ENCODE data around the gene AGPS. TPM values are rescaled to one million over a fixed set of nuclear protein-coding genes. Genes with fewer than 3 reads are reported as not detected.

Gene AGPS
- total RNA-seq, 1 donor from 2014 or later: 26.4 TPM

GRCh38 chr2:177533253-177533652 is 140.7 kb downstream of the AGPS start:
- TF ChIP-seq CTCF (IDR thresholded peaks at IDR 0.05; ENCODE audit: borderline replicate concordance): no peak
- DNase-seq: no peak
- intact Hi-C loops (cut with micrococcal nuclease): no loop called here
- Histone ChIP-seq H3K4me1 (no peaks in the 10 kb centered on the region), H3K36me3 (no peaks in the 10 kb centered on the region), H3K9me3 (replicated peaks) (no peaks in the 10 kb centered on the region), H3K27ac (replicated peaks) (no peak overlapping the region), H3K4me3 (no peak overlapping the region), H3K27me3 (ENCODE audit: low read depth) (no peaks in the 10 kb centered on the region)

DNA sequence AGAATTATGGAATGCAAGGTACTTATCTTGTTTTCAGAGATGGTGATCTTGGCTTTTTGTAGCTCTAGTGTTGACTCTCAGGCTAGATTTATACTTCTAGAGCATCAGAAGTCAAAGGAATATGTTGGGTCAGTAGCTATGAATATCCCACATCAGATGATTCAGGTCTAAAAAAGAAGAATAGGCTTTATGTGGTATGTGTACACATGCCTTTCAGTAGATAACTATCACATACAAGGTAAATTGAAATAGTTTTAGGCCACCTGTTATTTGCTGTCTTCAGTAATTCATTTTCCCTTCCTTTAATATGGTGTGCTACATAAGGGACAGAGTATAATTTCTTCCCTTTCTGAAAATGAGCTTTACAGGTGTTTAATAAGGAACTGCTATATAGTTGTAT is 142.4 kb downstream of the AGPS start:
- DNase-seq: no peak
- Histone ChIP-seq H3K27ac (replicated peaks) (no peak overlapping the region), H3K9me3 (replicated peaks) (no peaks in the 10 kb centered on the region), H3K4me3 (no peak overlapping the region), H3K36me3 (no peaks in the 10 kb centered on the region), H3K4me1 (no peaks in the 10 kb centered on the region), H3K27me3 (ENCODE audit: low read depth) (no peaks in the 10 kb centered on the region)
- TF ChIP-seq CTCF (IDR thresholded peaks at IDR 0.05; ENCODE audit: borderline replicate concordance): no peak
- intact Hi-C loops (cut with micrococcal nuclease): no loop called here

- DNase-seq: no peak
- H3K9me3 ChIP-seq (replicated peaks): no peaks in the 10 kb centered on the region
- H3K27ac ChIP-seq (replicated peaks): no peak overlapping the region
- intact Hi-C loops (cut with micrococcal nuclease): no loop called here
- no peaks in the 10 kb centered on the region for H3K36me3 ChIP-seq
- H3K4me1 ChIP-seq: no peaks in the 10 kb centered on the region
- no peaks in the 10 kb centered on the region for H3K27me3 ChIP-seq (ENCODE audit: low read depth)
- no peak overlapping the region for H3K4me3 ChIP-seq
- TF ChIP-seq CTCF (IDR thresholded peaks at IDR 0.05; ENCODE audit: borderline replicate concordance): no peak
Observed at GRCh38 chr2:177535958-177536504, 143.5 kb downstream of the AGPS start.

- intact Hi-C loops (cut with micrococcal nuclease): no loop called here
- H3K36me3 ChIP-seq: no peaks in the 10 kb centered on the region
- H3K4me3 ChIP-seq: no peak overlapping the region
- H3K9me3 ChIP-seq (replicated peaks): no peaks in the 10 kb centered on the region
- no peak for DNase-seq
- no peaks in the 10 kb centered on the region for H3K4me1 ChIP-seq
- H3K27me3 ChIP-seq (ENCODE audit: low read depth): no peaks in the 10 kb centered on the region
- no peak for TF ChIP-seq CTCF (IDR thresholded peaks at IDR 0.05; ENCODE audit: borderline replicate concordance)
- H3K27ac ChIP-seq (replicated peaks): no peak overlapping the region
Observed at GRCh38 chr2:177537213-177537612, 144.6 kb downstream of the AGPS start.

GRCh38 chr2:177537636-177538035 is 145.1 kb downstream of the AGPS start:
- Histone ChIP-seq H3K9me3 (replicated peaks) (no peaks in the 10 kb centered on the region), H3K27ac (replicated peaks) (no peak overlapping the region), H3K36me3 (no peaks in the 10 kb centered on the region), H3K4me3 (no peak overlapping the region), H3K27me3 (ENCODE audit: low read depth) (no peaks in the 10 kb centered on the region), H3K4me1 (no peaks in the 10 kb centered on the region)
- DNase-seq: no peak
- TF ChIP-seq CTCF (IDR thresholded peaks at IDR 0.05; ENCODE audit: borderline replicate concordance): no peak
- intact Hi-C loops (cut with micrococcal nuclease): no loop called here

Data from left ventricle myocardium inferior (tissue), 1 donor.